HepG2 (cell line): ENCODE data around the gene SNUPN. TPM values are rescaled to one million over a fixed set of nuclear protein-coding genes. Genes with fewer than 3 reads are reported as not detected.

Experiments
- ATF3 ChIP-seq: sonication (generic); formaldehyde crosslinking; IDR thresholded peaks from 2 replicates; pipeline ENCODE4 v1.4.0; 2020; ENCODE audit warnings: missing genetic modification reagents
- CAMTA2 ChIP-seq: sonication (generic); formaldehyde crosslinking; IDR thresholded peaks from 2 replicates; pipeline ENCODE4 v1.4.0; 2020; ENCODE audit warnings: mild to moderate bottlenecking, missing genetic modification reagents, borderline replicate concordance
- FLYWCH1 ChIP-seq: sonication (generic); formaldehyde crosslinking; IDR thresholded peaks from 2 replicates; pipeline ENCODE4 v1.8.1; 2023; ENCODE audit warnings: mild to moderate bottlenecking, missing genetic modification reagents
- FOXP1 ChIP-seq, 2 experiments: fragments of 450-650 bp in 1 of 2; IDR thresholded peaks; 2 replicates each; pipeline ENCODE4 v1.6.1; 2017 to 2018; ENCODE audit warnings: antibody characterized with exemption in 1 of 2
- MAZ ChIP-seq, 2 experiments: sonication (generic) in 1 of 2; formaldehyde crosslinking in 1 of 2; IDR thresholded peaks; 2 replicates each; pipeline versions ENCODE4 v1.5.0 to v1.6.1; 2012 to 2020; ENCODE audit warnings: low read depth in 2 of 2, mild to moderate bottlenecking in 2 of 2, borderline replicate concordance in 1 of 2, improper control_type of control experiment in 1 of 2, low read length in 1 of 2, missing genetic modification reagents in 1 of 2, moderate library complexity in 1 of 2
- RARG ChIP-seq: sonication (generic); formaldehyde crosslinking; IDR thresholded peaks from 2 replicates; pipeline ENCODE4 v1.4.0; 2020; ENCODE audit warnings: low read depth, mild to moderate bottlenecking, missing genetic modification reagents
- RBM22 ChIP-seq: fragments of 200-400 bp; formaldehyde crosslinking; optimal IDR thresholded peaks from 2 replicates; pipeline ENCODE3; 2017; ENCODE audit warnings: mild to moderate bottlenecking, low read length, moderate library complexity
- SP4 ChIP-seq: sonication (generic); formaldehyde crosslinking; IDR thresholded peaks from 2 replicates; pipeline ENCODE4 v1.8.1; 2023; ENCODE audit warnings: mild to moderate bottlenecking, missing genetic modification reagents
- TGIF2 ChIP-seq: IDR thresholded peaks from 2 replicates; pipeline ENCODE4 v1.6.1; 2016; ENCODE audit warnings: control low read depth, missing compliant biosample characterization
- ZBTB38 ChIP-seq: sonication (generic); formaldehyde crosslinking; IDR thresholded peaks from 2 replicates; pipeline ENCODE4 v1.5.1; 2020; ENCODE audit warnings: mild to moderate bottlenecking, missing genetic modification reagents
- ZFY ChIP-seq: sonication (generic); formaldehyde crosslinking; IDR thresholded peaks from 2 replicates; pipeline ENCODE4 v1.4.0; 2020; ENCODE audit warnings: missing genetic modification reagents
- ZMYM4 ChIP-seq: sonication (generic); formaldehyde crosslinking; IDR thresholded peaks from 2 replicates; pipeline ENCODE4 v1.8.1; 2023; ENCODE audit warnings: mild to moderate bottlenecking, missing genetic modification reagents
- ZNF207 ChIP-seq: fragments of 450-650 bp; IDR thresholded peaks from 2 replicates; pipeline ENCODE4 v1.6.1; 2016; ENCODE audit warnings: antibody characterized with exemption, borderline replicate concordance
- ZNF292 ChIP-seq: sonication (generic); formaldehyde crosslinking; IDR thresholded peaks from 2 replicates; pipeline ENCODE4 v1.8.1; 2022; ENCODE audit warnings: mild to moderate bottlenecking, low read depth, missing genetic modification reagents, borderline replicate concordance
- ZNF34 ChIP-seq: sonication (generic); formaldehyde crosslinking; IDR thresholded peaks from 2 replicates; pipeline ENCODE4 v1.4.0; 2020; ENCODE audit warnings: mild to moderate bottlenecking, missing genetic modification reagents, borderline replicate concordance
- ZNF350 ChIP-seq: sonication (generic); formaldehyde crosslinking; IDR thresholded peaks from 2 replicates; pipeline ENCODE4 v1.4.0; 2020; ENCODE audit warnings: mild to moderate bottlenecking, low read depth, missing genetic modification reagents, borderline replicate concordance
- ZNF768 ChIP-seq: sonication (generic); formaldehyde crosslinking; IDR thresholded peaks from 2 replicates; pipeline ENCODE4 v1.4.0; 2020; ENCODE audit warnings: missing genetic modification reagents
- ZNF816 ChIP-seq: sonication (generic); formaldehyde crosslinking; IDR thresholded peaks from 2 replicates; pipeline ENCODE4 v1.8.0; 2022; ENCODE audit warnings: missing genetic modification reagents, mild to moderate bottlenecking, borderline replicate concordance
- ZNF839 ChIP-seq: sonication (generic); formaldehyde crosslinking; IDR thresholded peaks from 2 replicates; pipeline ENCODE4 v1.4.0; 2020; ENCODE audit warnings: missing genetic modification reagents, mild to moderate bottlenecking, borderline replicate concordance
- ZSCAN29 ChIP-seq: sonication (generic); formaldehyde crosslinking; conservative IDR thresholded peaks from 2 replicates; pipeline ENCODE4 v1.4.0; 2020; ENCODE audit warnings: mild to moderate bottlenecking, missing genetic modification reagents
- polyA plus RNA-seq, 8 experiments: library from polyadenylated mRNA; depleted of rRNA in 3 of 8; stranded (reverse) in 7 of 8; unstranded in 1 of 8; fragments of >200 nt; fragmentation: Illumina TruSeq in 4 of 8; extraction: Trizol in 4 of 8; gene quantifications; 2 replicates each; pipeline versions ENCODE4 v1.2.1 to v1.2.3, GENCODE V29; 2011 to 2016; ENCODE audit warnings: low read depth in 4 of 8, missing spikeins in 1 of 8, mixed read lengths in 1 of 8; ENCODE audit not compliant: insufficient read depth in 1 of 8
- total RNA-seq, 5 experiments: library from RNA; depleted of rRNA; stranded (reverse); fragments of >200 nt; fragmentation: Illumina TruSeq; extraction: Trizol; gene quantifications; 2 replicates each; pipeline ENCODE4 v1.2.3, GENCODE V29; 2016; ENCODE audit warnings: low read depth in 1 of 5
- TF ChIP-seq, protein P1 (sequence below): sonication (generic); formaldehyde crosslinking; IDR thresholded peaks from 2 replicates; pipeline ENCODE4 v1.4.0; 2020; ENCODE audit warnings: missing genetic modification reagents
- TF ChIP-seq, protein P2 (sequence below): sonication (generic); formaldehyde crosslinking; IDR thresholded peaks from 2 replicates; pipeline ENCODE4 v1.4.0; 2020; ENCODE audit warnings: missing genetic modification reagents, borderline replicate concordance
- TF ChIP-seq, protein P3 (sequence below): sonication (generic); formaldehyde crosslinking; IDR thresholded peaks from 2 replicates; pipeline ENCODE4 v1.5.1; 2020; ENCODE audit warnings: missing genetic modification reagents, mild to moderate bottlenecking, borderline replicate concordance

Gene SNUPN
- total and polyA plus RNA-seq, 2 of the 13 experiments (the other 11 are each of a cell fraction or from before 2014, with no cell fraction given), result 9.0 to 16.4 TPM

DNA sequence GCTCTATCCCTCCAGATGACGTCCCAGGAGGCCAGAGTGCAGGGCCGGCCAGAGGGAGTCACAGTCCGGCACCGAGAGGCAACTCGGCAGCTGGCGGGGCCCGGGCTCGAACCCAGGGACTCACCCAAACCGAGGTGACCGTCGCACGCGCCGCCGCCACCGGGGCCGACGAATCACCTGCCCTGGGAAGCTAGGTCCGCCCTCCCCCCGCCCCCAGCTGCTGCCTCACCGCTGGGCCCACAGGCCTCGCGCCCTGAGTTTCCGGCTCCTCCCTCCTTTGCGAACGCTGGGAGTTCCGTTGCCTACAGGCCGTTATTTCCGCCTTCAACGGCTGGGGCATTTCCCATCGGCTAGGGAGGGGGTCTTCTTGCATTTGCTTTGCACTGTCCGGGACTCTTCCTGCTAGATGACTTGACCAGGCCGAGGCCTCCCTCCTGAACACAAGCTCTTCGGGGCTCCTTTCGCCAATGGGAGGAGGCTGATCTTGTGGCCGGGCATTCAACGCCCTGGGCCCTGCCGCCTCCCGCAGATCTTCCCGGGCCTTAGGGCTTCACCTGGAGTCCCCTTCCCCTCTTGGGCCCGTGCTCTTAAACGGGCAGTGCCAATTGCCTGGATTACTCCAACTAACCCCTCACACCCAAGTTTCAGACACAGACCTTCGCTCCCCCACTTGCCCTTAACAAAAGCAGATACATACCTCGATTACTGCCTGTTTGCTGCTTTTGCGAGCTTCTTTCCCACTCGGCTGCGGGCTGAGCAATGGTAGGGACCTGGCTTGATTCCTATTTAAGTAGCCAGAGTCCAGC is at the start of gene SNUPN (continued):
- TF ChIP-seq ZNF34 (CRISPR knock-in tag) (peak; percentile 92; the same call in 1 of the 2 replicates), TGIF2 (CRISPR knock-in tag) (no peak), FLYWCH1 (CRISPR knock-in tag) (no peak), ZNF350 (CRISPR knock-in tag) (peak; percentile 60; the same call in 1 of the 2 replicates), CAMTA2 (CRISPR knock-in tag) (peak; percentile 71; the same call in 1 of the 2 replicates), ZNF292 (CRISPR knock-in tag) (no peak; the same call in 1 of the 2 replicates), SP4 (CRISPR knock-in tag) (peak; percentile 81), FOXP1 (IDR thresholded peaks at IDR 0.05) (no peak), FOXP1 (CRISPR knock-in tag; IDR thresholded peaks at IDR 0.05) (no peak), ATF3 (CRISPR knock-in tag) (no peak), ZSCAN29 (CRISPR knock-in tag) (no peak; the same call in 1 of the 2 replicates), ZMYM4 (CRISPR knock-in tag) (peak; percentile 67), RBM22 (no peak), RARG (no peak), MAZ (IDR thresholded peaks at IDR 0.05; ENCODE audit: borderline replicate concordance, low read depth, low read length) (peak; percentile 68), MAZ (CRISPR knock-in tag; IDR thresholded peaks at IDR 0.05; ENCODE audit: low read depth) (peak; percentile 73), ZNF816 (peak; percentile 94), ZFY (peak; percentile 95), ZBTB38 (CRISPR knock-in tag) (peak; percentile 53; the same call in 1 of the 2 replicates), ZNF839 (CRISPR knock-in tag) (no peak), ZNF768 (CRISPR knock-in tag) (no peak; the same call in 1 of the 2 replicates), ZNF207 (no peak)
- TF ChIP-seq, protein P1, sequence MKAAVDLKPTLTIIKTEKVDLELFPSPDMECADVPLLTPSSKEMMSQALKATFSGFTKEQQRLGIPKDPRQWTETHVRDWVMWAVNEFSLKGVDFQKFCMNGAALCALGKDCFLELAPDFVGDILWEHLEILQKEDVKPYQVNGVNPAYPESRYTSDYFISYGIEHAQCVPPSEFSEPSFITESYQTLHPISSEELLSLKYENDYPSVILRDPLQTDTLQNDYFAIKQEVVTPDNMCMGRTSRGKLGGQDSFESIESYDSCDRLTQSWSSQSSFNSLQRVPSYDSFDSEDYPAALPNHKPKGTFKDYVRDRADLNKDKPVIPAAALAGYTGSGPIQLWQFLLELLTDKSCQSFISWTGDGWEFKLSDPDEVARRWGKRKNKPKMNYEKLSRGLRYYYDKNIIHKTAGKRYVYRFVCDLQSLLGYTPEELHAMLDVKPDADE, result no peak
- TF ChIP-seq, protein P2, sequence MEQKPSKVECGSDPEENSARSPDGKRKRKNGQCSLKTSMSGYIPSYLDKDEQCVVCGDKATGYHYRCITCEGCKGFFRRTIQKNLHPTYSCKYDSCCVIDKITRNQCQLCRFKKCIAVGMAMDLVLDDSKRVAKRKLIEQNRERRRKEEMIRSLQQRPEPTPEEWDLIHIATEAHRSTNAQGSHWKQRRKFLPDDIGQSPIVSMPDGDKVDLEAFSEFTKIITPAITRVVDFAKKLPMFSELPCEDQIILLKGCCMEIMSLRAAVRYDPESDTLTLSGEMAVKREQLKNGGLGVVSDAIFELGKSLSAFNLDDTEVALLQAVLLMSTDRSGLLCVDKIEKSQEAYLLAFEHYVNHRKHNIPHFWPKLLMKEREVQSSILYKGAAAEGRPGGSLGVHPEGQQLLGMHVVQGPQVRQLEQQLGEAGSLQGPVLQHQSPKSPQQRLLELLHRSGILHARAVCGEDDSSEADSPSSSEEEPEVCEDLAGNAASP (CRISPR knock-in tag), result no peak; the same call in 1 of the 2 replicates
- TF ChIP-seq, protein P3, sequence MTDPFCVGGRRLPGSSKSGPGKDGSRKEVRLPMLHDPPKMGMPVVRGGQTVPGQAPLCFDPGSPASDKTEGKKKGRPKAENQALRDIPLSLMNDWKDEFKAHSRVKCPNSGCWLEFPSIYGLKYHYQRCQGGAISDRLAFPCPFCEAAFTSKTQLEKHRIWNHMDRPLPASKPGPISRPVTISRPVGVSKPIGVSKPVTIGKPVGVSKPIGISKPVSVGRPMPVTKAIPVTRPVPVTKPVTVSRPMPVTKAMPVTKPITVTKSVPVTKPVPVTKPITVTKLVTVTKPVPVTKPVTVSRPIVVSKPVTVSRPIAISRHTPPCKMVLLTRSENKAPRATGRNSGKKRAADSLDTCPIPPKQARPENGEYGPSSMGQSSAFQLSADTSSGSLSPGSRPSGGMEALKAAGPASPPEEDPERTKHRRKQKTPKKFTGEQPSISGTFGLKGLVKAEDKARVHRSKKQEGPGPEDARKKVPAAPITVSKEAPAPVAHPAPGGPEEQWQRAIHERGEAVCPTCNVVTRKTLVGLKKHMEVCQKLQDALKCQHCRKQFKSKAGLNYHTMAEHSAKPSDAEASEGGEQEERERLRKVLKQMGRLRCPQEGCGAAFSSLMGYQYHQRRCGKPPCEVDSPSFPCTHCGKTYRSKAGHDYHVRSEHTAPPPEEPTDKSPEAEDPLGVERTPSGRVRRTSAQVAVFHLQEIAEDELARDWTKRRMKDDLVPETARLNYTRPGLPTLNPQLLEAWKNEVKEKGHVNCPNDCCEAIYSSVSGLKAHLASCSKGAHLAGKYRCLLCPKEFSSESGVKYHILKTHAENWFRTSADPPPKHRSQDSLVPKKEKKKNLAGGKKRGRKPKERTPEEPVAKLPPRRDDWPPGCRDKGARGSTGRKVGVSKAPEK (CRISPR knock-in tag), result no peak
